ENCODE data around the gene NFIX. TPM values are rescaled to one million over a fixed set of nuclear protein-coding genes. Genes with fewer than 3 reads are reported as not detected.

The NFIX gene
- total and polyA plus RNA-seq, 2 of the 13 experiments (the other 11 are each of a cell fraction or from before 2014, with no cell fraction given), result 3.4 to 5.4 TPM

DNA sequence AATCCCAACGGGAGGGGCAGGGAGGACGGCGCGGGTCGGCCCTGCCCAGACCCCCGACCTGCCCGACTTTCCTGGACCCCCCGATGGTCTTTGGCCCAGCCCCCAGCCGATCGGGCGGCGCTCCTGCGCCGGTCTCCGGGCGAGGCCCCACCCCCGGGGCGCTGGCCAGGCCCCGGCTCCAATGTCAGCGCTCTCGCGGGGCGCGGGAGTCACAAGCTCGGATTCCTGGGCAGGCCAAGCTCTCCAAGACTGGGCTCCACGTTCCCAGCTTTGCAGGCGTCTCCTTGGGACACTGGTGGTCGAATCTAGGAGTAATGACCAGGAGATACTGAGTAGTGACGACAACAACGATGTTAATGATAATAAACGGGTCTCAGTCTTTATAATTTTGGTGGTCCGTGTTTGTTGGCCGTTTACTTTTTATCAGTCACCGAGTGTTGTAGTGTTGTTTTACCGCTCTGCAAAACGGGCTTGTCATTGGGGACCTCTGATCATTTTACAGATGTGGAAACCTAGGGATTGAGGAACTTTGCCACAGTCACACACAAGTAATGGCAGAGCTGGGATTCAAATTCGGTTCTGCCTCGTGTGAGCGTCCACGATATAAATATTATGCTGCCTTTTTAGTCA is 49.1 kb upstream of the NFIX start (continued):
- TF ChIP-seq ZMYM2 (CRISPR knock-in tag; IDR thresholded peaks at IDR 0.05) (no peak), GFI1 (CRISPR knock-in tag; IDR thresholded peaks at IDR 0.05; ENCODE audit: borderline replicate concordance) (peak; percentile 4; the same call in 1 of the 2 replicates), KLF9 (CRISPR knock-in tag; IDR thresholded peaks at IDR 0.05; ENCODE audit: low read depth) (no peak), CREB1 (IDR thresholded peaks at IDR 0.05) (peak; percentile 64), CREB1 (CRISPR knock-in tag; IDR thresholded peaks at IDR 0.05) (no peak), DDIT3 (CRISPR knock-in tag; IDR thresholded peaks at IDR 0.05) (no peak), SP140L (CRISPR knock-in tag; IDR thresholded peaks at IDR 0.05; ENCODE audit: borderline replicate concordance) (no peak), STAT6 (CRISPR knock-in tag; IDR thresholded peaks at IDR 0.05; ENCODE audit: borderline replicate concordance) (no peak), SUZ12 (IDR thresholded peaks at IDR 0.05; ENCODE audit: low read depth, low read length) (no peak), KDM5A (IDR thresholded peaks at IDR 0.05; ENCODE audit: borderline replicate concordance, low read length) (peak; percentile 59; the same call in 1 of the 2 replicates), SPEN (CRISPR knock-in tag; IDR thresholded peaks at IDR 0.05; ENCODE audit: low read depth) (no peak; the same call in 1 of the 2 replicates), HDAC1 (CRISPR knock-in tag; IDR thresholded peaks at IDR 0.05) (no peak; the same call in 1 of the 2 replicates), POGK (CRISPR knock-in tag; conservative IDR thresholded peaks at IDR 0.05) (0 out of 2 replicates have a peak, but pooled peaks have one; percentile 13), HMGA1 (CRISPR knock-in tag; conservative IDR thresholded peaks at IDR 0.05) (no peak), ONECUT2 (CRISPR knock-in tag; IDR thresholded peaks at IDR 0.05) (no peak), MAZ (IDR thresholded peaks at IDR 0.05; ENCODE audit: borderline replicate concordance, low read depth, low read length) (no peak; the same call in 1 of the 2 replicates), MAZ (CRISPR knock-in tag; IDR thresholded peaks at IDR 0.05; ENCODE audit: low read depth) (no peak; the same call in 1 of the 2 replicates), AGO1 (IDR thresholded peaks at IDR 0.05; ENCODE audit: low read depth, low read length, poor library complexity, severe bottlenecking) (no peak), ZBTB10 (CRISPR knock-in tag; IDR thresholded peaks at IDR 0.05; ENCODE audit: borderline replicate concordance) (no peak), EP300 (IDR thresholded peaks at IDR 0.05; ENCODE audit: low read depth in 2 of 2, low read length in 2 of 2) (no peak), EP300 (CRISPR knock-in tag; IDR thresholded peaks at IDR 0.05; ENCODE audit: borderline replicate concordance) (no peak), NCOA1 (CRISPR knock-in tag; IDR thresholded peaks at IDR 0.05) (0 out of 2 replicates have a peak, but pooled peaks have one; percentile 1), RARG (CRISPR knock-in tag; IDR thresholded peaks at IDR 0.05; ENCODE audit: low read depth) (no peak)
